Measurements from ENCODE around the gene ATG4A. TPM values are rescaled to one million over a fixed set of nuclear protein-coding genes. Genes with fewer than 3 reads are reported as not detected.

ATG4A gene
- total and polyA plus RNA-seq, 2 donors (not counting 1 experiment from before 2014, with no cell fraction given), result 13.5 to 13.8 TPM

DNA sequence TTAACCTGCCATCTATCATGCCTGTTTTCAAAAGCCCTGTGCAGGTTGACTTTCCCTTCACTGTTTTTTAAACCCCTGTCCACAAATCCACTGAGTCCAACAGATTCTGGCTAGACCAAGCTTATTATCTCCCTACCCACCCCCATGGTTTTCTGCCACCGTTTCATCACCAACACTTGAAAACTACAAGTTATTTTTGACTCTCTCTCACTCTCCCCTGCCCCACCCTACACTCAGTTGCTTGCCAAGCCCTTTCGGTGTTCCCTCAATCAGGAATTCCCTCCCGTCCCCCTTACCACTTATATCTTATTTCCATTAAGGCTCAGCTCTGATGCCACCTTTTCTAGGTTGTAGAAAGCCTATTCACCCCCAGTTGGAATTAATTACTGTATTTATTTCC is 29.7 kb downstream of the ATG4A start:
- Histone ChIP-seq H3K27ac (ENCODE audit: insufficient read depth, low read length) (no peak overlapping the region), H3K4me3 (replicated peaks in 1 of 4; ENCODE audit: control extremely low read depth in 1 of 4, insufficient read depth in 1 of 4, low read depth in 3 of 4, low read length in 4 of 4) (no peak overlapping the region), H3K27me3 (ENCODE audit: control insufficient read depth, insufficient read depth, low read length) (no peaks in the 10 kb centered on the region), H3K9ac (ENCODE audit: insufficient read depth, low read length) (no peak overlapping the region), H4K20me1 (ENCODE audit: control insufficient read depth, extremely low read depth, insufficient read depth, low read length) (no peaks in the 10 kb centered on the region), H3K36me3 (ENCODE audit: control insufficient read depth, insufficient read depth, low read length) (no peaks in the 10 kb centered on the region), H3K79me2 (ENCODE audit: control insufficient read depth, insufficient read depth, low read length) (no peaks in the 10 kb centered on the region), H3K4me1 (ENCODE audit: control insufficient read depth, extremely low read depth, insufficient read depth, low read length) (no peaks in the 10 kb centered on the region), H3K4me2 (ENCODE audit: extremely low read depth, insufficient read depth, low read length) (no peak overlapping the region), H3K9me3 (ENCODE audit: control insufficient read depth, insufficient read depth, low read depth, low read length) (no peaks in the 10 kb centered on the region), H2AFZ (ENCODE audit: low read length) (no peak overlapping the region)
- DNase-seq (ENCODE audit: low read depth in 2 of 2), result no peak
- no peak for TF ChIP-seq EZH2 (IDR thresholded peaks at IDR 0.05; ENCODE audit: low read length, missing control alignments)
- TF ChIP-seq, protein P1, sequence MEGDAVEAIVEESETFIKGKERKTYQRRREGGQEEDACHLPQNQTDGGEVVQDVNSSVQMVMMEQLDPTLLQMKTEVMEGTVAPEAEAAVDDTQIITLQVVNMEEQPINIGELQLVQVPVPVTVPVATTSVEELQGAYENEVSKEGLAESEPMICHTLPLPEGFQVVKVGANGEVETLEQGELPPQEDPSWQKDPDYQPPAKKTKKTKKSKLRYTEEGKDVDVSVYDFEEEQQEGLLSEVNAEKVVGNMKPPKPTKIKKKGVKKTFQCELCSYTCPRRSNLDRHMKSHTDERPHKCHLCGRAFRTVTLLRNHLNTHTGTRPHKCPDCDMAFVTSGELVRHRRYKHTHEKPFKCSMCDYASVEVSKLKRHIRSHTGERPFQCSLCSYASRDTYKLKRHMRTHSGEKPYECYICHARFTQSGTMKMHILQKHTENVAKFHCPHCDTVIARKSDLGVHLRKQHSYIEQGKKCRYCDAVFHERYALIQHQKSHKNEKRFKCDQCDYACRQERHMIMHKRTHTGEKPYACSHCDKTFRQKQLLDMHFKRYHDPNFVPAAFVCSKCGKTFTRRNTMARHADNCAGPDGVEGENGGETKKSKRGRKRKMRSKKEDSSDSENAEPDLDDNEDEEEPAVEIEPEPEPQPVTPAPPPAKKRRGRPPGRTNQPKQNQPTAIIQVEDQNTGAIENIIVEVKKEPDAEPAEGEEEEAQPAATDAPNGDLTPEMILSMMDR (conservative IDR thresholded peaks at IDR 0.05 in 1 of 2, IDR thresholded peaks at IDR 0.05 in 1 of 2; ENCODE audit: low read depth in 1 of 2, low read length in 2 of 2), result no peak

DNA sequence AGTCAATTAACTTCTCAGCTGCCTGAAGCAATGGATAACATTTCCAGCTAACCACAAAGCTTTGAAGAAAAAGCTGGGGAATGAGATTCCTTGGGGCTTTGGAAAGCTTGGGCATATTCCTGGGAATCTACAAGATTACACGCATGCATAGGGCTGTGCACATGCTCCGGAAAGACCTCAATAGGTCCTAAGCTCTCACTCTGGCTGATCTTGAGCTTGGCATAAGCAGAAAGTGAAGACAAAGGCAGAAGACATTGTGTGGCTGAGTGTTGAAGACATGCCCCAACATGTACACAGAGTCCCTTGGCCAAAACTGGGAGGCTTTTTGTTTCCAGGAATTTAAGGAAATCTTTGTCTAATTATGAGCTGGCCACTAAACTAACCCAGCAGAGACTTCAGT is 31.2 kb downstream of the ATG4A start:
- Histone ChIP-seq H3K79me2 (ENCODE audit: control insufficient read depth, insufficient read depth, low read length) (no peaks in the 10 kb centered on the region), H3K9ac (ENCODE audit: insufficient read depth, low read length) (no peak overlapping the region), H3K36me3 (ENCODE audit: control insufficient read depth, insufficient read depth, low read length) (no peaks in the 10 kb centered on the region), H3K27ac (ENCODE audit: insufficient read depth, low read length) (no peak overlapping the region), H3K27me3 (ENCODE audit: control insufficient read depth, insufficient read depth, low read length) (no peaks in the 10 kb centered on the region), H4K20me1 (ENCODE audit: control insufficient read depth, extremely low read depth, insufficient read depth, low read length) (no peaks in the 10 kb centered on the region), H3K4me2 (ENCODE audit: extremely low read depth, insufficient read depth, low read length) (no peak overlapping the region), H2AFZ (ENCODE audit: low read length) (no peak overlapping the region), H3K4me1 (ENCODE audit: control insufficient read depth, extremely low read depth, insufficient read depth, low read length) (no peaks in the 10 kb centered on the region), H3K9me3 (ENCODE audit: control insufficient read depth, insufficient read depth, low read depth, low read length) (no peaks in the 10 kb centered on the region), H3K4me3 (replicated peaks in 1 of 4; ENCODE audit: control extremely low read depth in 1 of 4, insufficient read depth in 1 of 4, low read depth in 3 of 4, low read length in 4 of 4) (no peak overlapping the region)
- TF ChIP-seq, protein P1 (conservative IDR thresholded peaks at IDR 0.05 in 1 of 2, IDR thresholded peaks at IDR 0.05 in 1 of 2; ENCODE audit: low read depth in 1 of 2, low read length in 2 of 2), result no peak
- TF ChIP-seq EZH2 (IDR thresholded peaks at IDR 0.05; ENCODE audit: low read length, missing control alignments), result no peak
- peak; percentile 29 to 75 for DNase-seq (ENCODE audit: low read depth in 2 of 2)

DNA sequence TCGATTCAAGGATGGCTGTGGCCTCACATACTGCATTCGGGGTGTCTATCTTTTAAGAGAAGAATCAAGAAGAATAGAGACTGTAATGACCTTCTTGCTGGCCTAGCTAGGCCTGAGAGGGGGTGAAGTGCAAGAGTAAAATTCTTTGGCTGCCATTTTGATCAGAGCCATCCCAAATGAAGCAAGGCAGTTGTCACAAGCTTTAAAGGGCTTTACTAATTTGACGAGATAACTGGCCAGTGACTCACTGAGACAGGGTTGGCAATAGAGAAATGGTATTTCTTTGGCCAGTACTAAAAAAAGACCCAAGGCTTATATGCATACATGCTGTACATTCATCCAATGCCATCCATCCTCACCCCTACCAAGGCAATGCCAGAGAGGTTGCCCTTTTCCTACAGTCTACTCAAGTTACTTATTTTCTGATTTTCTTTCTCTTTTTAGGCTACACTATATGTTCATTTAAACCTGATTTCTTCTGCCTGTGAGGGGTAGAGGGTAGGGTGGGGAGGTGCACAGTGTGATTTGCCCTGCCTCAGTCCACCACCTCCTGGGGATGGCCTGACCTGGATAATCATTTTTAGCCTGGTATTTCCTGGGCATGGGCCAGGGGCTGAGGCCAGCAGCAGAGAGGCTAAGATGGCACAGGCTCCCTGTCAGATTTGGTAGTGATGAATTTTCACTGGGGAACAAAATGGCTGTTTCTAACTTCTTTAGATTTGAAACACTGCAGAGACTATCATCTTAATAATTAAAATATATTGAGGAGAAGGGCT is 32.2 kb downstream of the ATG4A start:
- Histone ChIP-seq H4K20me1 (ENCODE audit: control insufficient read depth, extremely low read depth, insufficient read depth, low read length) (no peaks in the 10 kb centered on the region), H3K4me2 (ENCODE audit: extremely low read depth, insufficient read depth, low read length) (no peak overlapping the region), H3K4me1 (ENCODE audit: control insufficient read depth, extremely low read depth, insufficient read depth, low read length) (no peaks in the 10 kb centered on the region), H3K79me2 (ENCODE audit: control insufficient read depth, insufficient read depth, low read length) (no peaks in the 10 kb centered on the region), H3K36me3 (ENCODE audit: control insufficient read depth, insufficient read depth, low read length) (no peaks in the 10 kb centered on the region), H3K27ac (ENCODE audit: insufficient read depth, low read length) (no peak overlapping the region), H3K9ac (ENCODE audit: insufficient read depth, low read length) (no peak overlapping the region), H2AFZ (ENCODE audit: low read length) (no peak overlapping the region), H3K9me3 (ENCODE audit: control insufficient read depth, insufficient read depth, low read depth, low read length) (no peaks in the 10 kb centered on the region), H3K4me3 (replicated peaks in 1 of 4; ENCODE audit: control extremely low read depth in 1 of 4, insufficient read depth in 1 of 4, low read depth in 3 of 4, low read length in 4 of 4) (no peak overlapping the region), H3K27me3 (ENCODE audit: control insufficient read depth, insufficient read depth, low read length) (no peaks in the 10 kb centered on the region)
- peak in 1 of 2 donors; percentile 29 for DNase-seq (ENCODE audit: low read depth in 2 of 2)
- TF ChIP-seq, protein P1 (conservative IDR thresholded peaks at IDR 0.05 in 1 of 2, IDR thresholded peaks at IDR 0.05 in 1 of 2; ENCODE audit: low read depth in 1 of 2, low read length in 2 of 2), result no peak
- no peak for TF ChIP-seq EZH2 (IDR thresholded peaks at IDR 0.05; ENCODE audit: low read length, missing control alignments)
